KMS-11 (cell line): ENCODE results near the gene GFPT1.

Source experiments
- H2AFZ ChIP-seq: fragments of 200-600 bp; sonication (generic); 2 replicates; pipeline ENCODE4 v1.6.1; 2016; ENCODE audit warnings: antibody characterized with exemption, mixed run types, low read depth
- H3K27ac ChIP-seq: fragments of 200-600 bp; sonication (generic); 2 replicates; pipeline ENCODE4 v1.6.1; 2016; ENCODE audit warnings: mild to moderate bottlenecking, mixed run types
- H3K27me3 ChIP-seq: fragments of 200-600 bp; sonication (generic); 2 replicates; pipeline ENCODE4 v1.6.1; 2017; ENCODE audit warnings: mild to moderate bottlenecking, low read depth, mixed run types, moderate library complexity; ENCODE audit not compliant: insufficient read depth
- H3K36me3 ChIP-seq: fragments of 200-600 bp; sonication (generic); 2 replicates; pipeline ENCODE4 v1.6.1; 2017; ENCODE audit warnings: mild to moderate bottlenecking, mixed run types; ENCODE audit not compliant: insufficient read depth
- H3K4me1 ChIP-seq: fragments of 200-600 bp; sonication (generic); 2 replicates; pipeline ENCODE4 v1.6.1; 2016; ENCODE audit warnings: mild to moderate bottlenecking, low read depth, mixed run types; ENCODE audit not compliant: poor library complexity, severe bottlenecking
- H3K4me2 ChIP-seq: fragments of 200-600 bp; sonication (generic); 2 replicates; pipeline ENCODE4 v1.7.0; 2016; ENCODE audit warnings: mild to moderate bottlenecking, mixed run types
- H3K4me3 ChIP-seq: fragments of 200-600 bp; sonication (generic); IDR thresholded peaks from 2 replicates; pipeline ENCODE4 v1.6.1; 2017; ENCODE audit warnings: low read depth, low read length, mixed read lengths; ENCODE audit not compliant: insufficient read depth
- H3K79me2 ChIP-seq: fragments of 200-600 bp; sonication (generic); 2 replicates; pipeline ENCODE4 v1.6.1; 2016; ENCODE audit warnings: low read depth, mixed run types; ENCODE audit not compliant: insufficient read depth
- H3K9ac ChIP-seq: fragments of 200-600 bp; sonication (generic); 2 replicates; pipeline ENCODE4 v1.6.1; 2016; ENCODE audit warnings: mild to moderate bottlenecking, mixed run types
- H4K20me1 ChIP-seq: fragments of 200-600 bp; sonication (generic); 2 replicates; pipeline ENCODE4 v1.6.1; 2016; ENCODE audit warnings: mild to moderate bottlenecking, mixed run types; ENCODE audit not compliant: insufficient read depth
- CTCF ChIP-seq: fragments of 200-600 bp; sonication (generic); conservative IDR thresholded peaks from 2 replicates; pipeline ENCODE4 v1.6.1; 2017; ENCODE audit warnings: low read depth, mild to moderate bottlenecking, antibody characterized with exemption, low read length, moderate library complexity, mixed read lengths

Gene GFPT1

GRCh38 chr2:69369802-69370201 lies 17.2 kb downstream of the GFPT1 start:
- Histone ChIP-seq H3K4me3 (no peak overlapping the region), H3K4me1 (peaks cover 29% of the 10 kb centered on the region), H3K79me2 (peaks cover 12% of the 10 kb centered on the region; the same call in 1 of the 2 replicates), H3K9ac (no peak overlapping the region), H3K27ac (no peak overlapping the region), H3K36me3 (peaks cover 10% of the 10 kb centered on the region; the same call in 1 of the 2 replicates), H3K27me3 (no peaks in the 10 kb centered on the region), H3K4me2 (no peak overlapping the region), H2AFZ (no peak overlapping the region), H4K20me1 (no peaks in the 10 kb centered on the region)
- TF ChIP-seq CTCF = no peak

GRCh38 chr2:69368588-69368987 lies 18.4 kb downstream of the GFPT1 start:
- Histone ChIP-seq H3K4me3 (no peak overlapping the region), H3K9ac (no peak overlapping the region), H3K27me3 (no peaks in the 10 kb centered on the region), H3K4me2 (no peak overlapping the region), H3K4me1 (peaks cover 17% of the 10 kb centered on the region), H2AFZ (no peak overlapping the region), H3K27ac (no peak overlapping the region), H3K36me3 (peaks cover 10% of the 10 kb centered on the region; the same call in 1 of the 2 replicates), H3K79me2 (no peaks in the 10 kb centered on the region), H4K20me1 (no peaks in the 10 kb centered on the region)
- no peak for TF ChIP-seq CTCF

GRCh38 chr2:69359371-69359770 lies 27.7 kb downstream of the GFPT1 start:
- Histone ChIP-seq H3K27ac (no peak overlapping the region), H3K4me2 (no peak overlapping the region), H3K36me3 (peaks cover 8% of the 10 kb centered on the region; the same call in 1 of the 2 replicates), H3K4me1 (no peaks in the 10 kb centered on the region), H3K27me3 (no peaks in the 10 kb centered on the region), H3K79me2 (no peaks in the 10 kb centered on the region), H2AFZ (no peak overlapping the region), H3K4me3 (no peak overlapping the region), H3K9ac (no peak overlapping the region), H4K20me1 (no peaks in the 10 kb centered on the region)
- TF ChIP-seq CTCF = no peak

GRCh38 chr2:69358914-69359313 lies 28.1 kb downstream of the GFPT1 start:
- peaks cover 8% of the 10 kb centered on the region; the same call in 1 of the 2 replicates for H3K36me3 ChIP-seq
- no peaks in the 10 kb centered on the region for H3K79me2 ChIP-seq
- H3K4me2 ChIP-seq = no peak overlapping the region

More at GRCh38 chr2:69358914-69359313, 28.1 kb downstream of the GFPT1 start:
- no peaks in the 10 kb centered on the region for H3K4me1 ChIP-seq
- no peaks in the 10 kb centered on the region for H3K27me3 ChIP-seq
- H4K20me1 ChIP-seq = no peaks in the 10 kb centered on the region
- TF ChIP-seq CTCF = no peak
- H3K27ac ChIP-seq = no peak overlapping the region
- H3K9ac ChIP-seq = no peak overlapping the region
- H3K4me3 ChIP-seq = no peak overlapping the region
- no peak overlapping the region for H2AFZ ChIP-seq
